HepG2 (cell line): Measurements from ENCODE around the gene NPFFR1. TPM values are rescaled to one million over a fixed set of nuclear protein-coding genes. Genes with fewer than 3 reads are reported as not detected.
A peak's percentile ranks its signal among the peaks of the same experiment; 100 is the strongest.

Source experiments
- ASH2L ChIP-seq: fragments of 300-600, 200-600 bp; sonication (generic); IDR thresholded peaks from 2 replicates; pipeline ENCODE4 v1.7.0; 2017; ENCODE audit warnings: low read depth, mild to moderate bottlenecking, moderate library complexity, mixed read lengths, low read length; ENCODE audit not compliant: insufficient read length
- DR1 ChIP-seq: sonication (generic); formaldehyde crosslinking; IDR thresholded peaks from 2 replicates; pipeline ENCODE4 v1.8.0; 2021; ENCODE audit warnings: mild to moderate bottlenecking, missing genetic modification reagents, inconsistent platforms
- HOXA3 ChIP-seq: sonication (generic); formaldehyde crosslinking; IDR thresholded peaks from 2 replicates; pipeline ENCODE4 v1.5.0; 2020; ENCODE audit warnings: missing genetic modification reagents
- JUNB ChIP-seq: sonication (generic); formaldehyde crosslinking; IDR thresholded peaks from 2 replicates; pipeline ENCODE4 v1.8.0; 2022; ENCODE audit warnings: missing genetic modification reagents, mild to moderate bottlenecking, borderline replicate concordance
- KDM5B ChIP-seq: sonication (generic); formaldehyde crosslinking; IDR thresholded peaks from 2 replicates; pipeline ENCODE4 v1.4.0; 2020; ENCODE audit warnings: missing genetic modification reagents, mild to moderate bottlenecking, borderline replicate concordance
- MED1 ChIP-seq: sonication (generic); formaldehyde crosslinking; IDR thresholded peaks from 2 replicates; pipeline ENCODE4 v1.4.0; 2020; ENCODE audit warnings: missing genetic modification reagents
- SMAD1 ChIP-seq: sonication (generic); formaldehyde crosslinking; IDR thresholded peaks from 2 replicates; pipeline ENCODE4 v1.4.0; 2020; ENCODE audit warnings: missing genetic modification reagents, low read depth, mild to moderate bottlenecking, borderline replicate concordance
- SMAD9 ChIP-seq: sonication (generic); formaldehyde crosslinking; IDR thresholded peaks from 2 replicates; pipeline ENCODE4 v1.5.1; 2020; ENCODE audit warnings: mild to moderate bottlenecking, missing genetic modification reagents
- TEAD3 ChIP-seq: optimal IDR thresholded peaks from 2 replicates; pipeline ENCODE3; 2016; ENCODE audit warnings: borderline replicate concordance
- TMF1 ChIP-seq: sonication (generic); formaldehyde crosslinking; IDR thresholded peaks from 2 replicates; pipeline ENCODE4 v1.8.1; 2022; ENCODE audit warnings: low read depth, missing genetic modification reagents
- ZBTB49 ChIP-seq: sonication (generic); formaldehyde crosslinking; IDR thresholded peaks from 2 replicates; pipeline ENCODE4 v1.4.0; 2020; ENCODE audit warnings: missing genetic modification reagents, borderline replicate concordance
- ZIK1 ChIP-seq: sonication (generic); formaldehyde crosslinking; IDR thresholded peaks from 2 replicates; pipeline ENCODE4 v1.5.0; 2020; ENCODE audit warnings: mild to moderate bottlenecking, low read depth, missing genetic modification reagents, borderline replicate concordance
- ZNF225 ChIP-seq: sonication (generic); formaldehyde crosslinking; IDR thresholded peaks from 2 replicates; pipeline ENCODE4 v1.4.0; 2020; ENCODE audit warnings: mild to moderate bottlenecking, missing genetic modification reagents
- ZNF274 ChIP-seq: sonication (generic); formaldehyde crosslinking; IDR thresholded peaks from 2 replicates; pipeline ENCODE4 v1.5.1; 2020; ENCODE audit warnings: mild to moderate bottlenecking, missing genetic modification reagents
- ZNF382 ChIP-seq: sonication (generic); formaldehyde crosslinking; IDR thresholded peaks from 2 replicates; pipeline ENCODE4 v1.5.0; 2020; ENCODE audit warnings: missing genetic modification reagents, mild to moderate bottlenecking, borderline replicate concordance
- ZNF605 ChIP-seq: sonication (generic); formaldehyde crosslinking; IDR thresholded peaks from 2 replicates; pipeline ENCODE4 v1.8.0; 2022; ENCODE audit warnings: mild to moderate bottlenecking, missing genetic modification reagents
- ZSCAN9 ChIP-seq: IDR thresholded peaks from 2 replicates; pipeline ENCODE4 v1.6.1; 2016; ENCODE audit warnings: borderline replicate concordance
- ZZZ3 ChIP-seq: sonication (generic); formaldehyde crosslinking; IDR thresholded peaks from 2 replicates; pipeline ENCODE4 v1.4.0; 2020; ENCODE audit warnings: missing genetic modification reagents, mild to moderate bottlenecking, borderline replicate concordance
- polyA plus RNA-seq, 8 experiments: library from polyadenylated mRNA; depleted of rRNA in 3 of 8; stranded (reverse) in 7 of 8; unstranded in 1 of 8; fragments of >200 nt; fragmentation: Illumina TruSeq in 4 of 8; extraction: Trizol in 4 of 8; gene quantifications; 2 replicates each; pipeline versions ENCODE4 v1.2.1 to v1.2.3, GENCODE V29; 2011 to 2016; ENCODE audit warnings: low read depth in 4 of 8, missing spikeins in 1 of 8, mixed read lengths in 1 of 8; ENCODE audit not compliant: insufficient read depth in 1 of 8
- total RNA-seq, 5 experiments: library from RNA; depleted of rRNA; stranded (reverse); fragments of >200 nt; fragmentation: Illumina TruSeq; extraction: Trizol; gene quantifications; 2 replicates each; pipeline ENCODE4 v1.2.3, GENCODE V29; 2016; ENCODE audit warnings: low read depth in 1 of 5
- TF ChIP-seq, protein P1 (sequence below): sonication (generic); formaldehyde crosslinking; IDR thresholded peaks from 2 replicates; pipeline ENCODE4 v1.4.0; 2020; ENCODE audit warnings: missing genetic modification reagents
- TF ChIP-seq, protein P2 (sequence below): sonication (generic); formaldehyde crosslinking; IDR thresholded peaks from 2 replicates; pipeline ENCODE4 v1.8.0; 2022; ENCODE audit warnings: mild to moderate bottlenecking, missing genetic modification reagents
- TF ChIP-seq, protein P3 (sequence below): IDR thresholded peaks from 2 replicates; pipeline ENCODE4 v1.4.0; 2020; ENCODE audit warnings: mild to moderate bottlenecking, missing genetic modification reagents

NPFFR1 gene
- total and polyA plus RNA-seq, 2 of the 13 experiments (the other 11 are each of a cell fraction or from before 2014, with no cell fraction given), result under 0.01 TPM; not detected in 1

- TF ChIP-seq ZBTB49 (CRISPR knock-in tag), result peak; percentile 84
- TF ChIP-seq, protein P1, sequence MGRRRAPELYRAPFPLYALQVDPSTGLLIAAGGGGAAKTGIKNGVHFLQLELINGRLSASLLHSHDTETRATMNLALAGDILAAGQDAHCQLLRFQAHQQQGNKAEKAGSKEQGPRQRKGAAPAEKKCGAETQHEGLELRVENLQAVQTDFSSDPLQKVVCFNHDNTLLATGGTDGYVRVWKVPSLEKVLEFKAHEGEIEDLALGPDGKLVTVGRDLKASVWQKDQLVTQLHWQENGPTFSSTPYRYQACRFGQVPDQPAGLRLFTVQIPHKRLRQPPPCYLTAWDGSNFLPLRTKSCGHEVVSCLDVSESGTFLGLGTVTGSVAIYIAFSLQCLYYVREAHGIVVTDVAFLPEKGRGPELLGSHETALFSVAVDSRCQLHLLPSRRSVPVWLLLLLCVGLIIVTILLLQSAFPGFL (CRISPR knock-in tag), result no peak
- TF ChIP-seq ZIK1 (CRISPR knock-in tag), result peak; percentile 68; the same call in 1 of the 2 replicates
- TF ChIP-seq DR1, result 0 out of 2 replicates have a peak, but pooled peaks have one; percentile 15
- TF ChIP-seq ZNF225, result peak; percentile 46; the same call in 1 of the 2 replicates
- TF ChIP-seq TMF1 (CRISPR knock-in tag), result no peak
- 0 out of 2 replicates have a peak, but pooled peaks have one; percentile 31 for TF ChIP-seq SMAD1
- TF ChIP-seq SMAD9, result peak; percentile 38; the same call in 1 of the 2 replicates
- peak; percentile 76 for TF ChIP-seq ZNF605
- TF ChIP-seq, protein P2, sequence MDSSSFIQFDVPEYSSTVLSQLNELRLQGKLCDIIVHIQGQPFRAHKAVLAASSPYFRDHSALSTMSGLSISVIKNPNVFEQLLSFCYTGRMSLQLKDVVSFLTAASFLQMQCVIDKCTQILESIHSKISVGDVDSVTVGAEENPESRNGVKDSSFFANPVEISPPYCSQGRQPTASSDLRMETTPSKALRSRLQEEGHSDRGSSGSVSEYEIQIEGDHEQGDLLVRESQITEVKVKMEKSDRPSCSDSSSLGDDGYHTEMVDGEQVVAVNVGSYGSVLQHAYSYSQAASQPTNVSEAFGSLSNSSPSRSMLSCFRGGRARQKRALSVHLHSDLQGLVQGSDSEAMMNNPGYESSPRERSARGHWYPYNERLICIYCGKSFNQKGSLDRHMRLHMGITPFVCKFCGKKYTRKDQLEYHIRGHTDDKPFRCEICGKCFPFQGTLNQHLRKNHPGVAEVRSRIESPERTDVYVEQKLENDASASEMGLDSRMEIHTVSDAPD (CRISPR knock-in tag), result 0 out of 2 replicates have a peak, but pooled peaks have one; percentile 64
- TF ChIP-seq JUNB, result no peak
- TF ChIP-seq HOXA3, result peak; percentile 81; the same call in 1 of the 2 replicates
- peak; percentile 70 for TF ChIP-seq KDM5B (CRISPR knock-in tag)
- peak; percentile 85; the same call in 1 of the 2 replicates for TF ChIP-seq ZZZ3 (CRISPR knock-in tag)
- peak; percentile 36 for TF ChIP-seq TEAD3 (CRISPR knock-in tag)
- peak; percentile 46 for TF ChIP-seq ASH2L
- TF ChIP-seq ZNF274, result peak; percentile 73; the same call in 1 of the 2 replicates
- peak; percentile 79 for TF ChIP-seq MED1 (CRISPR knock-in tag)
- peak; percentile 81 for TF ChIP-seq ZSCAN9 (CRISPR knock-in tag)
- TF ChIP-seq, protein P3, sequence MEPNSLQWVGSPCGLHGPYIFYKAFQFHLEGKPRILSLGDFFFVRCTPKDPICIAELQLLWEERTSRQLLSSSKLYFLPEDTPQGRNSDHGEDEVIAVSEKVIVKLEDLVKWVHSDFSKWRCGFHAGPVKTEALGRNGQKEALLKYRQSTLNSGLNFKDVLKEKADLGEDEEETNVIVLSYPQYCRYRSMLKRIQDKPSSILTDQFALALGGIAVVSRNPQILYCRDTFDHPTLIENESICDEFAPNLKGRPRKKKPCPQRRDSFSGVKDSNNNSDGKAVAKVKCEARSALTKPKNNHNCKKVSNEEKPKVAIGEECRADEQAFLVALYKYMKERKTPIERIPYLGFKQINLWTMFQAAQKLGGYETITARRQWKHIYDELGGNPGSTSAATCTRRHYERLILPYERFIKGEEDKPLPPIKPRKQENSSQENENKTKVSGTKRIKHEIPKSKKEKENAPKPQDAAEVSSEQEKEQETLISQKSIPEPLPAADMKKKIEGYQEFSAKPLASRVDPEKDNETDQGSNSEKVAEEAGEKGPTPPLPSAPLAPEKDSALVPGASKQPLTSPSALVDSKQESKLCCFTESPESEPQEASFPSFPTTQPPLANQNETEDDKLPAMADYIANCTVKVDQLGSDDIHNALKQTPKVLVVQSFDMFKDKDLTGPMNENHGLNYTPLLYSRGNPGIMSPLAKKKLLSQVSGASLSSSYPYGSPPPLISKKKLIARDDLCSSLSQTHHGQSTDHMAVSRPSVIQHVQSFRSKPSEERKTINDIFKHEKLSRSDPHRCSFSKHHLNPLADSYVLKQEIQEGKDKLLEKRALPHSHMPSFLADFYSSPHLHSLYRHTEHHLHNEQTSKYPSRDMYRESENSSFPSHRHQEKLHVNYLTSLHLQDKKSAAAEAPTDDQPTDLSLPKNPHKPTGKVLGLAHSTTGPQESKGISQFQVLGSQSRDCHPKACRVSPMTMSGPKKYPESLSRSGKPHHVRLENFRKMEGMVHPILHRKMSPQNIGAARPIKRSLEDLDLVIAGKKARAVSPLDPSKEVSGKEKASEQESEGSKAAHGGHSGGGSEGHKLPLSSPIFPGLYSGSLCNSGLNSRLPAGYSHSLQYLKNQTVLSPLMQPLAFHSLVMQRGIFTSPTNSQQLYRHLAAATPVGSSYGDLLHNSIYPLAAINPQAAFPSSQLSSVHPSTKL (CRISPR knock-in tag), result peak; percentile 77
- no peak for TF ChIP-seq ZNF382 (CRISPR knock-in tag)
Observed at GRCh38 chr10:70323697-70324338, 40.0 kb upstream of the NPFFR1 start (continued).
